SH-SY5Y (cell line): ENCODE data around the gene SLCO4C1.

Experiments
- GATA2 ChIP-seq: IDR thresholded peaks from 2 replicates; pipeline ENCODE4 v1.6.1; 2011; ENCODE audit warnings: mild to moderate bottlenecking, low read depth, low read length
- GATA3 ChIP-seq: IDR thresholded peaks from 2 replicates; pipeline ENCODE4 v1.6.1; 2011; ENCODE audit warnings: low read depth, mild to moderate bottlenecking, low read length, moderate library complexity

Gene SLCO4C1

DNA sequence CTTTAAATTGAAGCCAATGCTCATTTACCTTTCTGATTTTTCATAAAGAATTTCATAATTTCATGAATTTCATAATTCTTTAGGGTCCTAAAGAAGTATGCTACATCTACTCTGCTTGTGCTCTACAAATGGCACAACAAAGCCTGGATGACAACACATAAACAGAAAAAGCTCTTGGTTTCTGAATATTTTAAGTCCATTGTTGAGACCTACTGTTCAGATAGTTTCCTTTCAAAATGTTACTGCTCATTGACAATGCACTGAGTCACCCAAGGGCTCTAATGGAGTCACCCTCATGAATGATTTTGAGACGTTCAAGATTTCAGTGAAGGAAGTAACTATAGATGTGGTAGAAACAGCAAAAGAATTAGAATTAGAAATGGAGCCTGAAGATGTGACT lies 74.1 kb downstream of the SLCO4C1 start:
- TF ChIP-seq GATA2 (no peak), GATA3 (no peak)

DNA sequence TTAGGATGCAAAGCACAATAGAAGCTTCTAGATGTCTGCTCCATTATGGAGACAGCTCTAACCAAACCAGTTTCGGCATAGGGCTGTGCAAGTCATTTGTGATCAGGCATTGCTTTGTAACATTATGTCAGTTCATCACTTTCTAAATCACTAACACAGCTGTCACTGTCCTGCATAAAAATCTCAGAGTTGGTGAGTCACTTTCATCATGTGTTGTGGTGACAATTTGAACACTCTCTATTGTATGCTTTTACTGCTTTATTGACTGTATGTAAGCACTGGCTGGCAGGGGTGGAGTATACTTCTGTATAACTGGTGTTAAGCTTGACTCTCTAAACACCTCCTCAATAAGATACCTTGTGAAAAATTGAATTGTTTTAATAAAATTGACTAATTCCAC lies 77.9 kb downstream of the SLCO4C1 start:
- TF ChIP-seq GATA2 (no peak), GATA3 (no peak)

DNA sequence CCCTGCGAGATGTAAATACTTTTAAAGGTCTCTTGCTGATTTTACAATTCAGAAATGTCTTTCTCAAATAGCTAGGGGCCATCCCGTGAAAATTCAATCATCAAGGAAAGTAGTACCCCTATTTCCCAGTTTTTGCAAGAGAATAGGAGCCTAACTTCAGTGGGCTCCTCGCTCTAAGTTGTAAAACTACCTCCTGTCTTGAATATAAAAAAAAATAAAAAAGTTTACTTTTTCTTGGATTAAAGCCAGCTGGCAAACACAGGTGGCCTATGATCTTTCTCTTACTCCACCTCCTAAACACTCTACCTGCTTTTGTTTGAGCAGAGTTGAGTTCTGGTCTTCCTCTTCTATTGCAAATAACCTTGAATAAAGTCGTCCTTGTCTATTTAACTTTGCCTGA lies 79.4 kb downstream of the SLCO4C1 start:
- TF ChIP-seq GATA2 (no peak), GATA3 (no peak)

DNA sequence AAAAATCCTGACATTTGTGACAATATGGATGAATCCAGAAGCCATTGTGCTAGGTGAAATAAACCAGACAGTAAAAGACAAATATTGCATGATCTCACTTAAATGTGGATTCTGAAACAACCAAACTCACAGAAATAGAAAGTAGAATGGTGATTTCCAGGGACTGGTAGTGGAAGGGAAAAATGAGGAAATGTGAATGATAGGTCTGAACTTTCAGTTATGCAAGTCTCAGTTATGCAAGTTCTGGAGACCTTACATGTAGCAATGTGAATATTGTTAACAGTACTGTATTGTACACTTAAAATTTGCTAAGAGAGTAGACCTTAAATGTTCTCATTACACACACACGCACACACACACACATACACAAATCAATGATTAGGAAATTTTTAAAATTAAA lies 84.9 kb downstream of the SLCO4C1 start:
- TF ChIP-seq GATA2 = no peak
- TF ChIP-seq GATA3 = no peak

DNA sequence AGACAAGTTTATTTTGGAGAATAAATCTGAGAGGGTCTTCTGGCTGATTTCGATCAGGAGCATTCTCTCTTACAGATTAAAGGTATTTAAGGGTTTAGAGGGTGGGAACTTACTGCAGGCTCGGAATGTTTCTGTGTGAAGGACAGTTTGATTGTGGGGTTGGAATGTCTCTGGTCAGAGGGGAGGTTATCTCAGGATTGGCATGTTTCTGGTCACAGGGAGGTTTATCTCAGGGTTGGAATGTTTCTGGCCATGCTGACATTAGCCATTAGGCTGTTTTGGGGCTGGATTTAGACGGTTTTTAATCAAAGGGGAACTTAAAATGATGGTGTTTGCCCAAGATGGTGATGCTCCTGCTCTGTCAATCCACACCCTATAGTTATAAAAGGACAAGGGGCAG lies 95.2 kb downstream of the SLCO4C1 start:
- TF ChIP-seq GATA3 (no peak), GATA2 (no peak)

DNA sequence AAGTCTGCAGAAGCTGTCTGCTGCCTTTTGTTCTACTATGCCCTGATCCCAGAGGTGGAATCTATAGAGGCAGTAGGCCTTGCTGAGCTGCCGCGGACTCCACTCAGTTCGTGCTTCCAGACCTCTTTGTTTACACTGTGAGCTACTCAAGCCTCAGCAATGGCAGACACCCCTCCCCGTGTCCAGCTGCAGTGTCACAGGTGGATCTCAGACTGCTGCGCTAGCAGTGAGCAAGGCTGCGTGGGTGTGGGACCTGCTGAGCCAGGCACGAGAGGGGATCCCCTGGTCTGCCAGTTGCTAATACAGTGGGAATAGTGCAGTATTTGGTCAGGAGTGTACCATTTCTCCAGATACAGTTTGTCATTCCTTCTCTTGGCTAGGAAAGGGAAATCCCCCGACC lies 99.6 kb downstream of the SLCO4C1 start:
- TF ChIP-seq GATA2 (no peak), GATA3 (no peak)
